ENCODE data around the gene MTA1. TPM values are rescaled to one million over a fixed set of nuclear protein-coding genes. Genes with fewer than 3 reads are reported as not detected.

MTA1 gene
- total RNA-seq, 2 experiments from 2014 or later, result 103 to 217 TPM

- H3K9me3 ChIP-seq (ENCODE audit: low read length), result no peaks in the 10 kb centered on the region
- CTCF ChIA-PET (ENCODE audit: unreplicated experiment), result no interaction called here
- H3K9me2 ChIP-seq (ENCODE audit: insufficient read depth, low read length), result no peaks in the 10 kb centered on the region
- TF ChIP-seq, protein P1, sequence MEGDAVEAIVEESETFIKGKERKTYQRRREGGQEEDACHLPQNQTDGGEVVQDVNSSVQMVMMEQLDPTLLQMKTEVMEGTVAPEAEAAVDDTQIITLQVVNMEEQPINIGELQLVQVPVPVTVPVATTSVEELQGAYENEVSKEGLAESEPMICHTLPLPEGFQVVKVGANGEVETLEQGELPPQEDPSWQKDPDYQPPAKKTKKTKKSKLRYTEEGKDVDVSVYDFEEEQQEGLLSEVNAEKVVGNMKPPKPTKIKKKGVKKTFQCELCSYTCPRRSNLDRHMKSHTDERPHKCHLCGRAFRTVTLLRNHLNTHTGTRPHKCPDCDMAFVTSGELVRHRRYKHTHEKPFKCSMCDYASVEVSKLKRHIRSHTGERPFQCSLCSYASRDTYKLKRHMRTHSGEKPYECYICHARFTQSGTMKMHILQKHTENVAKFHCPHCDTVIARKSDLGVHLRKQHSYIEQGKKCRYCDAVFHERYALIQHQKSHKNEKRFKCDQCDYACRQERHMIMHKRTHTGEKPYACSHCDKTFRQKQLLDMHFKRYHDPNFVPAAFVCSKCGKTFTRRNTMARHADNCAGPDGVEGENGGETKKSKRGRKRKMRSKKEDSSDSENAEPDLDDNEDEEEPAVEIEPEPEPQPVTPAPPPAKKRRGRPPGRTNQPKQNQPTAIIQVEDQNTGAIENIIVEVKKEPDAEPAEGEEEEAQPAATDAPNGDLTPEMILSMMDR (conservative IDR thresholded peaks at IDR 0.05; ENCODE audit: low read length), result no peak
- TF ChIP-seq EZH2phosphoT487 (IDR thresholded peaks at IDR 0.05; ENCODE audit: borderline replicate concordance, low read depth, low read length), result no peak
- H3K4me2 ChIP-seq (ENCODE audit: low read length), result peak within 1 kb of the TSS; percentile 60
- H4K20me1 ChIP-seq (ENCODE audit: insufficient read depth, low read length), result no peaks in the 10 kb centered on the region
- H3K4me1 ChIP-seq (ENCODE audit: insufficient read depth, low read length, poor library complexity, severe bottlenecking), result peaks cover 33% of the 10 kb centered on the region
- DNase-seq (ENCODE audit: low spot score), result no peak
- intact Hi-C loops (cut with micrococcal nuclease; ENCODE audit: unreplicated experiment), result no loop called here
- BruUV-seq (replicated peaks), result no TSS peak
- H2AFZ ChIP-seq (ENCODE audit: low read length), result no peak within 1 kb of the TSS
- no peaks in the 10 kb centered on the region for H3K36me3 ChIP-seq (ENCODE audit: insufficient read depth, low read length)
- H3K79me2 ChIP-seq (ENCODE audit: insufficient read depth, low read depth, low read length), result no peaks in the 10 kb centered on the region
- H3K27ac ChIP-seq (ENCODE audit: low read depth, low read length, poor library complexity, severe bottlenecking), result no peak within 1 kb of the TSS
- POLR2A ChIA-PET, result no interaction called here
- H3K4me3 ChIP-seq (ENCODE audit: low read depth, low read length, poor library complexity, severe bottlenecking), result peak within 1 kb of the TSS; percentile 35
Observed at GRCh38 chr14:105486163-105486973, 66.7 kb downstream of the MTA1 start, which contains the start of gene CRIP1. Gene CRIP1, plus strand, starts transcription at chr14:105486886. Its CDS starts 374 bp downstream, at chr14:105487260.

DNA sequence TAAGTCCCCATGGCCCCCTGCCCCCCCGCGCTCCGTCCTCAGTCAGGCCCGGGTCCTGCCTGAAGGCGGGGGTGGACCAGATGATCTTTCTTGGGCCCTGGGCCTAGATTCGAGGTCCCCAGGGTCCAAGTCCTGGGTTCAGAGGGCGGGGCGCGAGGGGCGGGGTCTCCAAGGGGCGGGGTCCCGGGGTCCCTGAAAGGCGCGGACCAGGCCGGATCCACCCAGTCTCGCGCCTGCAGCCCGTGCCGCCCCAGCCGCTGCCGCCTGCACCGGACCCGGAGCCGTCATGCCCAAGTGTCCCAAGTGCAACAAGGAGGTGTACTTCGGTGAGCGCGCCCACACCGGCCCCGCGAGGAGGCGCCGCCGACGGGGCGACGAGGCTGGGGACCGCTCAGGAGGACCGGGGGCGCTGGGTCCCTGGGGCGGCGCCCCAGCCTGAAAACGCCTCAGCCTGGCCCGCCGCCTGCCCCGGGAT, 67.4 kb downstream of the MTA1 start:
- Histone ChIP-seq H3K4me2 (ENCODE audit: low read length) (peak overlapping the region; percentile 60), H4K20me1 (ENCODE audit: insufficient read depth, low read length) (no peaks in the 10 kb centered on the region; the same call in 1 of the 2 replicates), H3K36me3 (ENCODE audit: insufficient read depth, low read length) (peaks cover 1% of the 10 kb centered on the region; the same call in 1 of the 2 replicates), H3K79me2 (ENCODE audit: insufficient read depth, low read depth, low read length) (0 out of 2 replicates have a peak, but pooled peaks cover 4% of the 10 kb centered on the region), H3K4me1 (ENCODE audit: insufficient read depth, low read length, poor library complexity, severe bottlenecking) (peaks cover 32% of the 10 kb centered on the region), H3K9me2 (ENCODE audit: insufficient read depth, low read length) (no peaks in the 10 kb centered on the region), H3K4me3 (ENCODE audit: low read depth, low read length, poor library complexity, severe bottlenecking) (peak overlapping the region; percentile 35), H2AFZ (ENCODE audit: low read length) (no peak overlapping the region), H3K27ac (ENCODE audit: low read depth, low read length, poor library complexity, severe bottlenecking) (no peak overlapping the region), H3K9me3 (ENCODE audit: low read length) (no peaks in the 10 kb centered on the region)
- BruUV-seq (replicated peaks), result no TSS peak
- DNase-seq (ENCODE audit: low spot score), result no peak
- POLR2A ChIA-PET, result no interaction called here
- CTCF ChIA-PET (ENCODE audit: unreplicated experiment), result no interaction called here
- intact Hi-C loops (cut with micrococcal nuclease; ENCODE audit: unreplicated experiment), result no loop called here
- TF ChIP-seq, protein P1 (conservative IDR thresholded peaks at IDR 0.05; ENCODE audit: low read length), result no peak
- TF ChIP-seq EZH2phosphoT487 (IDR thresholded peaks at IDR 0.05; ENCODE audit: borderline replicate concordance, low read depth, low read length), result no peak

Data from OCI-LY7 (cell line).